Caco-2 (cell line): Measurements from ENCODE around the gene KIF6. TPM values are rescaled to one million over a fixed set of nuclear protein-coding genes. Genes with fewer than 3 reads are reported as not detected.
A peak's percentile ranks its signal among the peaks of the same experiment; 100 is the strongest.

Experiments
- BruUV-seq: library from RNA; stranded (reverse); fragments of 400-500 nt; replicated peaks from 2 replicates; lab custom pipeline; 2021; lab: Mats Ljungman, UMichigan
- CTCF ChIA-PET: fragments of 300-600 bp; sonication (Branson Sonifier 250); formaldehyde crosslinking; loops from one replicate; lab custom pipeline; 2022; ENCODE audit warnings: antibody characterized with exemption; lab: Charles Lee
- POLR2A ChIA-PET: fragments of 300-600 bp; sonication (Branson Sonifier 250); formaldehyde crosslinking; loops from one replicate; lab custom pipeline; 2022; ENCODE audit warnings: antibody characterized with exemption; lab: Charles Lee
- DNase-seq, 2 experiments: peaks; one replicate each; pipeline versions ENCODE4 v3.0.0 to v3.0.0-alpha.2; 2020 to 2022
- H3K27me3 ChIP-seq: replicated peaks from 2 replicates; pipeline ENCODE4 v1.6.0; 2011; ENCODE audit warnings: low read length; ENCODE audit not compliant: control insufficient read depth, insufficient read depth
- H3K36me3 ChIP-seq: 2 replicates; pipeline ENCODE4 v1.5.1; 2011; ENCODE audit warnings: low read length; ENCODE audit not compliant: control insufficient read depth, insufficient read depth
- H3K4me1 ChIP-seq: fragments of 250-450 bp; sonication (Bioruptor Pico); 2 replicates; pipeline ENCODE4 v1.5.1; 2020; ENCODE audit warnings: mild to moderate bottlenecking
- H3K4me3 ChIP-seq: 2 replicates; pipeline ENCODE4 v1.5.1; 2011; ENCODE audit warnings: low read depth, mild to moderate bottlenecking, control low read depth, low read length
- H3K9me3 ChIP-seq: fragments of 250-450 bp; sonication (Bioruptor Pico); 2 replicates; pipeline ENCODE4 v1.5.1; 2020; ENCODE audit warnings: mild to moderate bottlenecking, moderate library complexity
- H3K27ac Mint-ChIP-seq: one replicate; pipeline ENCODE4 v1.8.0; 2022; ENCODE audit warnings: mixed read lengths; ENCODE audit not compliant: unreplicated experiment
- H3K27me3 Mint-ChIP-seq: one replicate; pipeline ENCODE4 v1.8.0; 2022; ENCODE audit warnings: mixed read lengths; ENCODE audit not compliant: insufficient read depth, unreplicated experiment
- H3K36me3 Mint-ChIP-seq: one replicate; pipeline ENCODE4 v1.8.0; 2022; ENCODE audit warnings: mild to moderate bottlenecking, mixed read lengths; ENCODE audit not compliant: insufficient read depth, unreplicated experiment
- H3K4me1 Mint-ChIP-seq: one replicate; pipeline ENCODE4 v1.8.0; 2022; ENCODE audit warnings: low read depth, mixed read lengths; ENCODE audit not compliant: unreplicated experiment
- H3K4me3 Mint-ChIP-seq: one replicate; pipeline ENCODE4 v1.8.0; 2022; ENCODE audit warnings: mild to moderate bottlenecking, moderate library complexity, mixed read lengths; ENCODE audit not compliant: unreplicated experiment
- H3K9me3 Mint-ChIP-seq: one replicate; pipeline ENCODE4 v1.8.0; 2022; ENCODE audit warnings: mixed read lengths; ENCODE audit not compliant: unreplicated experiment
- intact Hi-C: fragments of 100-400 bp; cut with micrococcal nuclease; formaldehyde crosslinking; loops from one replicate; pipeline ENCODE4 v1.10.0; 2022; ENCODE audit not compliant: unreplicated experiment
- total RNA-seq: library from RNA; stranded (reverse); gene quantifications from 2 replicates; pipeline ENCODE4 v1.2.3, GENCODE V29; 2022
- TF ChIP-seq, protein P1 (sequence below), 2 experiments: fragments of 200-600 bp in 1 of 2; IDR thresholded peaks; 1 replicate in 1 of 2; 2 replicates in 1 of 2; pipeline versions ENCODE4 v1.5.1 to v1.8.0; 2011 to 2022; ENCODE audit warnings: antibody characterized with exemption in 1 of 2, control low read depth in 1 of 2, inconsistent platforms in 1 of 2, low read depth in 1 of 2, low read length in 1 of 2, mild to moderate bottlenecking in 1 of 2, moderate library complexity in 1 of 2; ENCODE audit not compliant: insufficient read depth in 1 of 2, severe bottlenecking in 1 of 2, unreplicated experiment in 1 of 2

The KIF6 gene
- total RNA-seq, 1 experiment from 2014 or later, result not detected

DNA sequence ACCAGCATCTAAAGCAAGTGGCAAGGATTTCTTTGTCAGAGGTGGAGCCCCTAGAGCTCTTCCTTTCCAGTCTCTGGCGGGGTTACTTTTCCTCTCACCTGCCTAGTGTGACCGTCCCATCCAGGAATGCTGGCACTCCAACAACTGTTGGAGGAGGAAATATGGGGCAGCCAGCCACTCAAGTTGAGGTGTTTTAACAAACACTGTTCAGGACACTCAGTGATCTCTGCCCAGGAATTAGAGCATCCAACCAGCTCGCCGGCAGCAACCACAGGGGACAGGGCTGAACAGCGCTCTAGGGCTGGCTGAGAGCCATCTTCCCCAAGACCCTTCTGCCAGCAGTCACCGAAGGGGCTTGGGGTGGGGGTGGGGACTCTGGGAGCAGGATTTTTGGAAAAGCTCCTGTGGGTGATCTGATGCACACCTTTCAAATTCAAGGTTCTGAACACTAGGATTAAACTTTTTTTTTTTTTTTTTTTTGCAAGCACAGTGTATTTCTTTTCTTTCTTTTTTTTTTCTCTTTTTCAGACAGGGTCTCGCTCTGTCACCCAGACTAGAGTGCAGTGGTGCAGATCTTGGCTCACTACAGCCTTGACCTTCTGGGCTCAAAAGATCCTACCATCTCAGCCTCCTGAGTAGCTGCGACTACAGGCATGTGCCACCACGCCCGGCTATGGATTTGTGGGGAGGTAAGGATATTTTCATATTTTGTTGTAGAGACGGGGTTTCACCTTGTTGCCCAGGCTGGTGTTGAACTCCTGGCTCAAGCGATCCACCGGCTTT is 374.3 kb downstream of the KIF6 start:
- H3K27me3 ChIP-seq, result no peaks in the 10 kb centered on the region; the same call in 1 of the 2 replicates
- POLR2A ChIA-PET, result no interaction called here
- no peaks in the 10 kb centered on the region for H3K9me3 ChIP-seq
- CTCF ChIA-PET, result no interaction called here
- H3K27ac Mint-ChIP-seq, result no peak overlapping the region
- H3K36me3 Mint-ChIP-seq, result no peaks in the 10 kb centered on the region
- H3K36me3 ChIP-seq, result no peaks in the 10 kb centered on the region
- intact Hi-C loops, result no loop called here
- no peaks in the 10 kb centered on the region for H3K4me1 Mint-ChIP-seq
- H3K9me3 Mint-ChIP-seq, result no peaks in the 10 kb centered on the region
- TF ChIP-seq, protein P1, sequence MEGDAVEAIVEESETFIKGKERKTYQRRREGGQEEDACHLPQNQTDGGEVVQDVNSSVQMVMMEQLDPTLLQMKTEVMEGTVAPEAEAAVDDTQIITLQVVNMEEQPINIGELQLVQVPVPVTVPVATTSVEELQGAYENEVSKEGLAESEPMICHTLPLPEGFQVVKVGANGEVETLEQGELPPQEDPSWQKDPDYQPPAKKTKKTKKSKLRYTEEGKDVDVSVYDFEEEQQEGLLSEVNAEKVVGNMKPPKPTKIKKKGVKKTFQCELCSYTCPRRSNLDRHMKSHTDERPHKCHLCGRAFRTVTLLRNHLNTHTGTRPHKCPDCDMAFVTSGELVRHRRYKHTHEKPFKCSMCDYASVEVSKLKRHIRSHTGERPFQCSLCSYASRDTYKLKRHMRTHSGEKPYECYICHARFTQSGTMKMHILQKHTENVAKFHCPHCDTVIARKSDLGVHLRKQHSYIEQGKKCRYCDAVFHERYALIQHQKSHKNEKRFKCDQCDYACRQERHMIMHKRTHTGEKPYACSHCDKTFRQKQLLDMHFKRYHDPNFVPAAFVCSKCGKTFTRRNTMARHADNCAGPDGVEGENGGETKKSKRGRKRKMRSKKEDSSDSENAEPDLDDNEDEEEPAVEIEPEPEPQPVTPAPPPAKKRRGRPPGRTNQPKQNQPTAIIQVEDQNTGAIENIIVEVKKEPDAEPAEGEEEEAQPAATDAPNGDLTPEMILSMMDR (IDR thresholded peaks at IDR 0.05; ENCODE audit: insufficient read depth in 1 of 2, low read depth in 1 of 2, low read length in 1 of 2, severe bottlenecking in 1 of 2, unreplicated experiment in 1 of 2), result no peak
- no peak overlapping the region for H3K4me3 ChIP-seq
- no TSS peak for BruUV-seq
- H3K4me3 Mint-ChIP-seq, result no peak overlapping the region
- no peak for DNase-seq
- peaks cover 5% of the 10 kb centered on the region for H3K27me3 Mint-ChIP-seq
- H3K4me1 ChIP-seq, result no peaks in the 10 kb centered on the region

DNA sequence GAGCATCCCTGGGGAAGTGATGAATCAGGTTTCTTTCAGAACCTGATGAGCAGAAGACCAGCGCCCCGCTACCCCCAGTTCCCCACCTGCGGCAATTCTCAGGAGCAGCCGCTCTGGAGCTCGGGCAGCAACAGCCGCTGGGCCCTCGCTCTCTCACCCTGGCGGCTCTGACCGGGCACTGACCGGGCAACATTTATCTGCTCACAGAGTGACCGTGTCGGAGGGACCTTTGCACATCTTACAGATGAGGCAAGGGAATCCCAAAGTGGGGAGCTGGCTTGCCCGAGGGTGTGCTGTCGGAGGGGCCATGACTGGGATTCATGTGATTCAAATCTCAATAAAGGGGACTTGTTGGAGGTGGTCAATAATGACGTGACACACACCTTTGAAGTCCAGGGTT is 376.5 kb downstream of the KIF6 start:
- H3K36me3 Mint-ChIP-seq, result no peaks in the 10 kb centered on the region
- POLR2A ChIA-PET, result no interaction called here
- H3K27me3 Mint-ChIP-seq, result peaks cover 7% of the 10 kb centered on the region
- Histone ChIP-seq H3K4me3 (no peak overlapping the region), H3K27me3 (no peaks in the 10 kb centered on the region; the same call in 1 of the 2 replicates), H3K36me3 (no peaks in the 10 kb centered on the region), H3K9me3 (no peaks in the 10 kb centered on the region), H3K4me1 (no peaks in the 10 kb centered on the region)
- H3K4me1 Mint-ChIP-seq, result no peaks in the 10 kb centered on the region
- intact Hi-C loops, result loop anchor here (5.0 kb wide), 1 partner anchor 959 kb away; no protein-coding TSS in a partner anchor
- no peak overlapping the region for H3K27ac Mint-ChIP-seq
- H3K4me3 Mint-ChIP-seq, result no peak overlapping the region
- CTCF ChIA-PET, result no interaction called here
- BruUV-seq, result no TSS peak
- H3K9me3 Mint-ChIP-seq, result no peaks in the 10 kb centered on the region
- TF ChIP-seq, protein P1 (IDR thresholded peaks at IDR 0.05; ENCODE audit: insufficient read depth in 1 of 2, low read depth in 1 of 2, low read length in 1 of 2, severe bottlenecking in 1 of 2, unreplicated experiment in 1 of 2), result no peak
- no peak for DNase-seq

DNA sequence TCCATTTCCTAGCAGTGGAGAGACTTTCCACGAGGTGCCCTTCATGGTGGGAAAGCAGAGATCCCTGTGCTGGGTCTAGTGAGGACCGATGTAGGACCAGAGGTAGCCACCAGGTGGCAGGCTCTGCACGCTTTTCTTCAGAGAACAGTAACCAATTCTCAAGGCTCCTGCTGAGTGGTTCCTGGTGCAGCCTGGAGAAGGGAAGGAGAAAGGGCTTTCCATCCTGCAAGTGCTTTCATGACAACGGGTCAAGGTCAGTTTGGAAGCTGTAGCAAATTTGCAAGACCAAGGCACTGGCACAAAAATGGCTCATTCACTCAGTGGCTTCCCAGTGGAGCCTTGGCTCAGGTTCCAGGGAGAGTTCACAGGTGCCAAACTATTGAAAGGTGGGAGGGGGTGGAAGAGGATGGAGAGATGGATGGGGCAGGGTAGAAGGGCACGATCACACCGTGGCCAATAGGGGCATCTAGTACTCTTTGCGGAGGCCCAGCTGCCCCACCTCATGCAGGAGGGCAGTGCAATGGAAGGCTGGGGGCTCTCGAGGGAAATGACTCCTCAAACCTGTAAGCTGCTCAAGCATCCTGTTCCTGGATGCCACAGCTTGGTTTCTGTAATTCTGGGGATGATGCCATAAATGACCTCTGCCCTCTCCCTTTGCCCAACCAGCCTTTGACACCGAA is 377.2 kb downstream of the KIF6 start:
- Histone ChIP-seq H3K4me1 (no peaks in the 10 kb centered on the region), H3K9me3 (no peaks in the 10 kb centered on the region), H3K27me3 (no peaks in the 10 kb centered on the region; the same call in 1 of the 2 replicates), H3K36me3 (no peaks in the 10 kb centered on the region), H3K4me3 (no peak overlapping the region)
- Mint-ChIP-seq H3K27ac (no peak overlapping the region), H3K4me3 (no peak overlapping the region), H3K9me3 (no peaks in the 10 kb centered on the region), H3K27me3 (peaks cover 7% of the 10 kb centered on the region), H3K4me1 (no peaks in the 10 kb centered on the region), H3K36me3 (no peaks in the 10 kb centered on the region)
- POLR2A ChIA-PET, result no interaction called here
- BruUV-seq, result no TSS peak
- TF ChIP-seq, protein P1 (IDR thresholded peaks at IDR 0.05; ENCODE audit: insufficient read depth in 1 of 2, low read depth in 1 of 2, low read length in 1 of 2, severe bottlenecking in 1 of 2, unreplicated experiment in 1 of 2), result peak; percentile 77 to 79
- intact Hi-C loops, result loop anchor here (5.0 kb wide), 1 partner anchor 959 kb away; no protein-coding TSS in a partner anchor
- CTCF ChIA-PET, result no interaction called here
- DNase-seq, result peak; percentile 56 to 66
